ENCODE measurements around the gene ERVH48-1. TPM values are rescaled to one million over a fixed set of nuclear protein-coding genes. Genes with fewer than 3 reads are reported as not detected.

ERVH48-1 gene
- total and polyA plus RNA-seq, 2 donors from 2014 or later = not detected

GRCh38 chr21:42906233-42906632 lies 19.2 kb downstream of the ERVH48-1 start:
- intact Hi-C loops (cut with DNase I) = no loop called here
- H3K4me3 ChIP-seq (ENCODE audit: low read length in 3 of 3) = no peak overlapping the region
- no peak overlapping the region for H3K9ac ChIP-seq (ENCODE audit: low read length in 3 of 3)
- no peaks in the 10 kb centered on the region for H3K9me3 ChIP-seq (ENCODE audit: control insufficient read depth in 2 of 3, insufficient read depth in 1 of 3, low read length in 3 of 3)
- TF ChIP-seq CTCF (IDR thresholded peaks at IDR 0.05; ENCODE audit: borderline replicate concordance, extremely low read depth, insufficient read depth) = no peak
- FAIRE-seq (no peak), DNase-seq (no peak)
- H3K27ac ChIP-seq (ENCODE audit: low read depth in 2 of 2, low read length in 2 of 2) = no peak overlapping the region
- H3K36me3 ChIP-seq (ENCODE audit: control insufficient read depth in 2 of 3, insufficient read depth in 3 of 3, low read length in 3 of 3) = peaks cover 8 to 33% (median 29%) of the 10 kb centered on the region in 3 donors
- no peaks in the 10 kb centered on the region for H3K27me3 ChIP-seq (ENCODE audit: control insufficient read depth, insufficient read depth, low read length)
- H3K4me1 ChIP-seq (ENCODE audit: control insufficient read depth in 2 of 3, insufficient read depth in 2 of 3, low read depth in 1 of 3, low read length in 3 of 3) = no peaks in the 10 kb centered on the region

- FAIRE-seq (no peak), DNase-seq (no peak)
- no peak overlapping the region for H3K9ac ChIP-seq (ENCODE audit: low read length in 3 of 3)
- no peaks in the 10 kb centered on the region for H3K9me3 ChIP-seq (ENCODE audit: control insufficient read depth in 2 of 3, insufficient read depth in 1 of 3, low read length in 3 of 3)
- no peak for TF ChIP-seq CTCF (IDR thresholded peaks at IDR 0.05; ENCODE audit: borderline replicate concordance, extremely low read depth, insufficient read depth)
- H3K27me3 ChIP-seq (ENCODE audit: control insufficient read depth, insufficient read depth, low read length) = no peaks in the 10 kb centered on the region
- H3K4me1 ChIP-seq (ENCODE audit: control insufficient read depth in 2 of 3, insufficient read depth in 2 of 3, low read depth in 1 of 3, low read length in 3 of 3) = no peaks in the 10 kb centered on the region
- peaks cover 7 to 35% (median 29%) of the 10 kb centered on the region in 3 donors for H3K36me3 ChIP-seq (ENCODE audit: control insufficient read depth in 2 of 3, insufficient read depth in 3 of 3, low read length in 3 of 3)
- no peak overlapping the region for H3K27ac ChIP-seq (ENCODE audit: low read depth in 2 of 2, low read length in 2 of 2)
- H3K4me3 ChIP-seq (ENCODE audit: low read length in 3 of 3) = no peak overlapping the region
- intact Hi-C loops (cut with DNase I) = no loop called here
Observed at GRCh38 chr21:42905195-42905594, 20.2 kb downstream of the ERVH48-1 start.

- TF ChIP-seq CTCF (IDR thresholded peaks at IDR 0.05; ENCODE audit: borderline replicate concordance, extremely low read depth, insufficient read depth) = no peak
- H3K27me3 ChIP-seq (ENCODE audit: control insufficient read depth, insufficient read depth, low read length) = no peaks in the 10 kb centered on the region
- no peak for FAIRE-seq
- intact Hi-C loops (cut with DNase I) = no loop called here
- H3K27ac ChIP-seq (ENCODE audit: low read depth in 2 of 2, low read length in 2 of 2) = no peak overlapping the region
- no peaks in the 10 kb centered on the region for H3K4me1 ChIP-seq (ENCODE audit: control insufficient read depth in 2 of 3, insufficient read depth in 2 of 3, low read depth in 1 of 3, low read length in 3 of 3)
- H3K4me3 ChIP-seq (ENCODE audit: low read length in 3 of 3) = no peak overlapping the region
- H3K36me3 ChIP-seq (ENCODE audit: control insufficient read depth in 2 of 3, insufficient read depth in 3 of 3, low read length in 3 of 3) = peaks cover 6 to 30% (median 25%) of the 10 kb centered on the region in 3 donors
- DNase-seq = no peak
- no peaks in the 10 kb centered on the region for H3K9me3 ChIP-seq (ENCODE audit: control insufficient read depth in 2 of 3, insufficient read depth in 1 of 3, low read length in 3 of 3)
- H3K9ac ChIP-seq (ENCODE audit: low read length in 3 of 3) = no peak overlapping the region
Observed at GRCh38 chr21:42903817-42904216, 21.6 kb downstream of the ERVH48-1 start.

GRCh38 chr21:42900446-42900845 lies 25.0 kb downstream of the ERVH48-1 start:
- no peaks in the 10 kb centered on the region for H3K9me3 ChIP-seq (ENCODE audit: control insufficient read depth in 2 of 3, insufficient read depth in 1 of 3, low read length in 3 of 3)
- no peak for TF ChIP-seq CTCF (IDR thresholded peaks at IDR 0.05; ENCODE audit: borderline replicate concordance, extremely low read depth, insufficient read depth)
- intact Hi-C loops (cut with DNase I) = no loop called here

More at GRCh38 chr21:42900446-42900845, 25.0 kb downstream of the ERVH48-1 start:
- H3K9ac ChIP-seq (ENCODE audit: low read length in 3 of 3) = no peak overlapping the region
- no peak overlapping the region for H3K27ac ChIP-seq (ENCODE audit: low read depth in 2 of 2, low read length in 2 of 2)
- peaks cover 4 to 27% (median 26%) of the 10 kb centered on the region in 3 donors for H3K36me3 ChIP-seq (ENCODE audit: control insufficient read depth in 2 of 3, insufficient read depth in 3 of 3, low read length in 3 of 3)
- no peak for FAIRE-seq
- peaks cover 0 to 2% (median 0%) of the 10 kb centered on the region in 3 donors for H3K4me1 ChIP-seq (ENCODE audit: control insufficient read depth in 2 of 3, insufficient read depth in 2 of 3, low read depth in 1 of 3, low read length in 3 of 3)
- no peak overlapping the region for H3K4me3 ChIP-seq (ENCODE audit: low read length in 3 of 3)
- H3K27me3 ChIP-seq (ENCODE audit: control insufficient read depth, insufficient read depth, low read length) = no peaks in the 10 kb centered on the region
- no peak for DNase-seq
